CD1c-positive myeloid dendritic cell (primary cell): Measurements from ENCODE around the gene ZNF839.

Experiments used
- DNase-seq: peaks from one replicate; pipeline ENCODE4 v3.0.0-alpha.2; 2016; ENCODE audit errors: extremely low spot score

Gene ZNF839

GRCh38 chr14:102378830-102379229, 59.3 kb downstream of the ZNF839 start:
- DNase-seq: no peak

GRCh38 chr14:102387086-102387485, 67.5 kb downstream of the ZNF839 start:
- no peak for DNase-seq

- DNase-seq: peak; percentile 53
Observed at GRCh38 chr14:102389246-102389645, 69.7 kb downstream of the ZNF839 start.

GRCh38 chr14:102390064-102390855, 70.7 kb downstream of the ZNF839 start:
- DNase-seq: no peak
